ENCODE measurements around the gene FOXO6. TPM values are rescaled to one million over a fixed set of nuclear protein-coding genes. Genes with fewer than 3 reads are reported as not detected.

FOXO6 gene
- total RNA-seq, 1 experiment from 2014 or later: 6.1 TPM

- Histone ChIP-seq H3K27me3 (replicated peaks; ENCODE audit: insufficient read depth, low read depth, low read length, poor library complexity) (no peaks in the 10 kb centered on the region), H3K27ac (ENCODE audit: low read depth, low read length, poor library complexity, severe bottlenecking) (no peak overlapping the region), H3K4me3 (ENCODE audit: low read depth, low read length, poor library complexity, severe bottlenecking) (no peak overlapping the region), H3K9me3 (ENCODE audit: low read depth, low read length, poor library complexity, severe bottlenecking) (no peaks in the 10 kb centered on the region), H3K4me1 (ENCODE audit: insufficient read depth, low read length, poor library complexity, severe bottlenecking) (peaks cover 34% of the 10 kb centered on the region), H3K36me3 (ENCODE audit: insufficient read depth, low read length, poor library complexity, severe bottlenecking) (no peaks in the 10 kb centered on the region)
- TF ChIP-seq, protein P1, sequence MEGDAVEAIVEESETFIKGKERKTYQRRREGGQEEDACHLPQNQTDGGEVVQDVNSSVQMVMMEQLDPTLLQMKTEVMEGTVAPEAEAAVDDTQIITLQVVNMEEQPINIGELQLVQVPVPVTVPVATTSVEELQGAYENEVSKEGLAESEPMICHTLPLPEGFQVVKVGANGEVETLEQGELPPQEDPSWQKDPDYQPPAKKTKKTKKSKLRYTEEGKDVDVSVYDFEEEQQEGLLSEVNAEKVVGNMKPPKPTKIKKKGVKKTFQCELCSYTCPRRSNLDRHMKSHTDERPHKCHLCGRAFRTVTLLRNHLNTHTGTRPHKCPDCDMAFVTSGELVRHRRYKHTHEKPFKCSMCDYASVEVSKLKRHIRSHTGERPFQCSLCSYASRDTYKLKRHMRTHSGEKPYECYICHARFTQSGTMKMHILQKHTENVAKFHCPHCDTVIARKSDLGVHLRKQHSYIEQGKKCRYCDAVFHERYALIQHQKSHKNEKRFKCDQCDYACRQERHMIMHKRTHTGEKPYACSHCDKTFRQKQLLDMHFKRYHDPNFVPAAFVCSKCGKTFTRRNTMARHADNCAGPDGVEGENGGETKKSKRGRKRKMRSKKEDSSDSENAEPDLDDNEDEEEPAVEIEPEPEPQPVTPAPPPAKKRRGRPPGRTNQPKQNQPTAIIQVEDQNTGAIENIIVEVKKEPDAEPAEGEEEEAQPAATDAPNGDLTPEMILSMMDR (conservative IDR thresholded peaks at IDR 0.05; ENCODE audit: low read depth, low read length): no peak
- no peak for TF ChIP-seq EZH2 (IDR thresholded peaks at IDR 0.05; ENCODE audit: borderline replicate concordance, low read depth, low read length, poor library complexity, severe bottlenecking)
- ChIA-PET CTCF (no interaction called here), POLR2A (ENCODE audit: low non-redundant PET) (no interaction called here)
- DNase-seq (ENCODE audit: low spot score): no peak
- no TSS peak for BruUV-seq (replicated peaks)
- intact Hi-C loops (cut with micrococcal nuclease; ENCODE audit: unreplicated experiment): no loop called here
These were observed 34.9 kb downstream of the FOXO6 start for GRCh38 chr1:41396084-41396483.

- no peak for DNase-seq (ENCODE audit: low spot score)
- Histone ChIP-seq H3K4me3 (ENCODE audit: low read depth, low read length, poor library complexity, severe bottlenecking) (no peak overlapping the region), H3K27ac (ENCODE audit: low read depth, low read length, poor library complexity, severe bottlenecking) (no peak overlapping the region), H3K27me3 (replicated peaks; ENCODE audit: insufficient read depth, low read depth, low read length, poor library complexity) (no peaks in the 10 kb centered on the region), H3K4me1 (ENCODE audit: insufficient read depth, low read length, poor library complexity, severe bottlenecking) (peaks cover 34% of the 10 kb centered on the region), H3K36me3 (ENCODE audit: insufficient read depth, low read length, poor library complexity, severe bottlenecking) (no peaks in the 10 kb centered on the region), H3K9me3 (ENCODE audit: low read depth, low read length, poor library complexity, severe bottlenecking) (no peaks in the 10 kb centered on the region)
- intact Hi-C loops (cut with micrococcal nuclease; ENCODE audit: unreplicated experiment): no loop called here
- POLR2A ChIA-PET (ENCODE audit: low non-redundant PET): no interaction called here
- BruUV-seq (replicated peaks): no TSS peak
- CTCF ChIA-PET: interaction anchor here (0.5 kb wide), 1 partner anchor 19 kb away, joined by 5 read pairs; no protein-coding TSS in a partner anchor
- no peak for TF ChIP-seq EZH2 (IDR thresholded peaks at IDR 0.05; ENCODE audit: borderline replicate concordance, low read depth, low read length, poor library complexity, severe bottlenecking)
- TF ChIP-seq, protein P1 (conservative IDR thresholded peaks at IDR 0.05; ENCODE audit: low read depth, low read length): no peak
These were observed 35.8 kb downstream of the FOXO6 start for GRCh38 chr1:41397020-41397419.

- BruUV-seq (replicated peaks): no TSS peak
- H3K36me3 ChIP-seq (ENCODE audit: insufficient read depth, low read length, poor library complexity, severe bottlenecking): no peaks in the 10 kb centered on the region
- no peaks in the 10 kb centered on the region for H3K9me3 ChIP-seq (ENCODE audit: low read depth, low read length, poor library complexity, severe bottlenecking)
- ChIA-PET POLR2A (ENCODE audit: low non-redundant PET) (no interaction called here), CTCF (no interaction called here)
- intact Hi-C loops (cut with micrococcal nuclease; ENCODE audit: unreplicated experiment): no loop called here
- TF ChIP-seq, protein P1 (conservative IDR thresholded peaks at IDR 0.05; ENCODE audit: low read depth, low read length): no peak
- no peak for TF ChIP-seq EZH2 (IDR thresholded peaks at IDR 0.05; ENCODE audit: borderline replicate concordance, low read depth, low read length, poor library complexity, severe bottlenecking)
- no peaks in the 10 kb centered on the region for H3K27me3 ChIP-seq (replicated peaks; ENCODE audit: insufficient read depth, low read depth, low read length, poor library complexity)
- DNase-seq (ENCODE audit: low spot score): no peak
- no peak overlapping the region for H3K27ac ChIP-seq (ENCODE audit: low read depth, low read length, poor library complexity, severe bottlenecking)
- peaks cover 34% of the 10 kb centered on the region for H3K4me1 ChIP-seq (ENCODE audit: insufficient read depth, low read length, poor library complexity, severe bottlenecking)
- no peak overlapping the region for H3K4me3 ChIP-seq (ENCODE audit: low read depth, low read length, poor library complexity, severe bottlenecking)
These were observed 36.6 kb downstream of the FOXO6 start for GRCh38 chr1:41397753-41398330.
